ENCODE measurements around the gene CCSER2.
A peak's percentile ranks its signal among the peaks of the same experiment; 100 is the strongest.

Gene CCSER2

DNA sequence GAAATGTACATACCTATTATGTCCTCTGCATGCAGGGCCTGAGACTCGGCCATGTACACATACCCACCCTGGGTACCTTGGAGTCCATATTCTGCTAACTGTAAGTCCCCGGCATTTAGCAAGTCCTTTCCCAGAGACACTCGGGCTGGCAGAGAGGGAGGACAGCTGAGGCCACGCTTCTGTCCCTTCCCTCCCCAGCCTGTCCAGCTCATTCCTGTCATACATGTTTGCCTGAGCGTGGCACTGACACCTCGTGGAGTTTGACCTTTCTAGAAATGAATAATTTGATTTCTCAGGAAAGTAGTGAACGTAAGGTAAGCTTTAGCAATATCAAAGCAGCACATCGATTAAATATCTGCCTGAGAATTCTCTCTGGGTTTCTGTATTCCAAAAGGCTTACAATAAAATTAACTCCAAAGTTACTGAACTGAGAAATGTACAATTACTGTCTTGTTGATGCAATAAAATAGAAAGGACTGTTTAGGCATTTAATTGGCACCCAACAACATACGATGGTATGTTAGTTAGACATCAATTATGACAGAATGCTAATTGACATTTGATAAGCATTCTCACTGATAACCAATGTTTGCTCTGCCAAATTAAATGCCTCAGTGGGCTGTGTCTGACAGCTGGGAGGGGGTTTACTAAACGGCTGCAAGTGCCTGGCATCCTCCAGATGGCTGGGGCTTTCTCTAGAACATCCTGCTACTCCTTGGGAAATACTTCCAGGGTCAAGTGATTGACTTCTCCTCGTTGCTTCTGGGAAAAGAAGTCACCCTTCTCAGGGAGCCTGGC is 221.2 kb downstream of the CCSER2 start:
- DNase-seq (ENCODE audit: low spot score), result no peak

DNA sequence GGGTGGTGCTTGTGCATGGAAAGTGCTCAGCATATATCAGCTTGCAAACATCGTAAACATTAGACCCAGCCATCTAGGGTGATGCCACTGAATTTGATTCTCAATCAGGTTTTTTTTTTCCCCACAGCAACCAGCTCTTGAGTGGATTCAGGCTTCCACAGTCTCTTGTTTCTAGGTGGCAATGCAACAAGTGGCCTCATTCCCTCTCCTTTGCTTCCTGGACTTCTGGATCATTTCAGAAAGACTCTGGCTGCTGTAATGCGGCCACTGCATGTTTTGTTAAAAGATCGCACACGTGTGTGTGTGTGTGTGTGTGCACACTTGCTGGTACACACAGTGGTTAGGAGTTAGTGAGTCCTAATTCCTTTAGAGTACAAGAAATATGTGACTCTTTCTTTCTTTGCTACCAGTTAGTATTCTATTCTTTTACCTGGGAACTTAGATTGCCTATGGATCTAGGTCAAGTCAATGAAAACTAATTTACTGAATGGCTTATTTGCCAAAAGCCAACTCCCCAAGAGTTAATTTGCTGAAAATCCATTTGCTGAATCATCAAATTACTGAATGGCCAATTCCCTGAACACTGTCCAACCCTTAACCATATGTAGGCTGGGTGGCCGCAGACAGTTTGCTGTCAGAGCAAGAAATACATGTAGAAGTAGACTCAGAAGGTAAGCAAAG is 222.5 kb downstream of the CCSER2 start:
- DNase-seq (ENCODE audit: low spot score), result no peak

DNA sequence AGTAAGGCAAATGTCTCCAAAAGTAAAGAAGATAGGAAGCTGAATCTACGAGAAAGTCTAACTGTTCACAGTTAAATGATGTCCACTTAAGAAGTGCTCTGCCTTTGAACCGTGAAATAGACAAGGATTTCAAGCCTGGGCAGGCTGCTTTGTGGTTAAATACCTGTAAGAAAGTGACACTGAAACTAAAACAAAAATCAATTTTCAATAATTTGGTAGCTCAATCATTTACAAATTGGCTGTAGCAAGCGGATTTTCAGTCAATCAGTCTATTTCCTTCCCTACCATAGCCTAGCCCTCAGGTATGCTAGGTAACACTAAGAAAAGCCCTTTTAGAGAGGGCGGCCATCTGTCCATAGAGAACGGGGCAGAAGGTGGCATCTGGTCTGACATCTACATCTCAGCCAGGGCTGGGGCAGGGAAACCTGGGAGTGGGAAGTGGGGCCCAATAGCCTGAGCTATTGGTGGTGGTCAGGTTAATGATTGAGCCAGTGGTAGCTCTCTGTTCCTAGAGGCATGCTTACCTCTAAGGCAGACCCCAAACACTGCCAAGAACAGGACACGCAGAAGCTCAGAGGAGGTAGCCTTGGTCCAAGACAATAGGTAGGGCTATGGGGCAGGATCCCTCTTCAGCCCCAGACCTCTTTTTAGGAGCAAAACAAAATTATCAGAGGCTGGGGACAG is 223.2 kb downstream of the CCSER2 start:
- no peak for DNase-seq (ENCODE audit: low spot score)

DNA sequence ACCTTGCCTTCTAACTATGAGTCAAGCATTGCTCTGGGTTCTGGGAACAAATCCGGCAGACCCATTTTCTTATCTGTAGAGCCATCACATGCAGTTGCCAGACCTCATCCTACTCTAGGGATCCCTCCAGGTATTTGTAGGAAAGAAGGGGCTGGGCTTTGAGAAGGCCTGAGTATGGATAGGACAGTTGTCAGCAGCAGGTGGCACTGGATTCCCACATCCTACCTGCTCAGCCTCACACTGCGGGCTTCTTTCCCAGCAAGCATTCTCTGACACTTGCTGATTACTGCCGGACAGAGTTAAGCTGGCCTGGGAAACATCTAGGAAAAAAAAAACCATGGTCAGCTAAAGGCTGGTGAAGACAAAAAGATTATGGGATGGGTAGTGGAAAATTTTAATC is 224.1 kb downstream of the CCSER2 start:
- no peak for DNase-seq (ENCODE audit: low spot score)

DNA sequence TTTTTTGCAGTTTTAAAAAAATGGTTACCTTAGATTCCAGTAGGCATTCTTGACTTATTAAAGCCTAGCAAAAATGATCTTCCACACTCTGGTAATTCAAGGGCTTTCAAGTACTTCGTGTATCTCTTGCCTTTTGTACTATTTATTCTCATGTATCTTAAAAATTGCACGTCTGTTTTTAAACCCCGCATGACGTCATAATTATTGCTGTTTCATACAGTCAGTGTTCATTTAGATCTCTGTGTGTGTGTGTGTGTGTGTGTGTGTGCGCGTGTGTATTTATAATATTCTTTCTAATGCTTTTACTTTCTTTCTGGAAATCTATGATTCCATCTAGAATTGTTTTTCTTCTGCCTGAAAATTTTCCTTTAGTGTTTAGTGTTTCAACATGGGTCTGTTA is 234.2 kb downstream of the CCSER2 start:
- no peak for DNase-seq (ENCODE audit: low spot score)

DNA sequence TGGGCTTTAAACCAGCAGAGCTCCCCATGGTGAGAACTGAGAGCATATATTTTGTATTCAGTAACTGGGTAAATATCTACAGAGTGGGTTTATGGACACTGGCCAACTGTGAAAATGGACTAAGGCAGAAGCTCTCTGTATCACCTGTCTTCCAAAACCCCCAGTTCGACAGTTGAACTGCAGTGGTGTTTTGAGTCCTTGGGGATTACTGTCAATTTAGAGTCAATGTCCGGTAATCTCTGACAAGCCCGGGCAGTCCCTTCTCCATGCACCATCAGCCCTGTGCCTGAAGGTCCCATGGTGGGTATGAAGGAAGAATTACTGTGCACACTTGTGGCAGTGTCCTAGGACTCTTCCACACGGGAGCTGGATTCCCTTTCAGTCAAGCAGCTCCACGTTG is 235.0 kb downstream of the CCSER2 start:
- DNase-seq (ENCODE audit: low spot score), result no peak

DNA sequence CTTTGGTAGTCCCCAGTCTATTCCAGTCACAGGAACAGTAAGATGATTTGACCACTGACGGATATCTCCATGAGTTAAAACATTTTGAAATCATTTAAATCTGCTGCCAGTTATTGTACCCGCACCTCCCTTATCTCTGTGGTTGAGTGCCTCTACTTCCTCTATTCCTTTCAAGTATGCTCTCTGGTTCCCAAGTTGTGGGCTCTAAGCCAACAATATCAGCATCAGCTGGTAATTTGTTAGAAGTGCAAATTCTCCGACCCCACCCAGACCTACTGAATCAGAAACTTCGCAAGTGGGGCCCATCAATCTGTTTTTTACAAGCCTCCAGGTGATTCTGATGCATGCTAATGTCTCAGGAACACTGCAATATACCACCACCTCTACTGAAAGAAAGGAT is 235.5 kb downstream of the CCSER2 start:
- peak; percentile 31 for DNase-seq (ENCODE audit: low spot score)

DNA sequence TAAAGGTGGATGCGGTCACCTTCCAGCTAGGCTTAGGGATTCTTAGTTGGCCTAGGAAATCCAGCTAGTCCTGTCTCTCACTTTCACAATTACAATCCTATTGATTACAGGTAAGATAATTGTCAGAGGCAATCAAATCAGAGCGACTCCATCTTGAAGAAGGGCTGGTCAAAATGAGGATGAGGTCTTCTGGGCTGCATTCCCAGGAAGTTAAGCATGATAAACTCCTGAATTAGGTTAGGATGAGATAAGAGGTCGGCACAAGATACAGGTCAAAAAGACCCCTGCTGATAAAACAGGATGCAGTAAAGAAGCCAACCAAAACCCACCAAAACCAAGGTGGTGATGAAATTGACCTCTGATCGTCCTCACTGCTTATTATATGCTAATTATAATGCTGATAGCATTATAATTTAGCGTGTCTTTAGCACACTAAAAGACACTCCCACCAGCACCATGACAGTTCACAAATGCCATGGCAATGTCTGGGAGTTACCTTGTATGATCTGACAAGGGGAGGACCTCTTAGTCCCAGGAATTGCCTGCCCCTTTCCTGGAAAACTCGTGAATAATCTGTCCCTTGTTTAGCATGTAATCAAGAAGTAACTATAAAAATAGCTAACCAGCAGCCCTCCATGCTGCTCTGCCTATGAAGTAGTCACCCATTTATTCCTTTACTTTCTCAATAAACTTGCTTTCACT is 237.6 kb downstream of the CCSER2 start:
- no peak for DNase-seq (ENCODE audit: low spot score)

DNA sequence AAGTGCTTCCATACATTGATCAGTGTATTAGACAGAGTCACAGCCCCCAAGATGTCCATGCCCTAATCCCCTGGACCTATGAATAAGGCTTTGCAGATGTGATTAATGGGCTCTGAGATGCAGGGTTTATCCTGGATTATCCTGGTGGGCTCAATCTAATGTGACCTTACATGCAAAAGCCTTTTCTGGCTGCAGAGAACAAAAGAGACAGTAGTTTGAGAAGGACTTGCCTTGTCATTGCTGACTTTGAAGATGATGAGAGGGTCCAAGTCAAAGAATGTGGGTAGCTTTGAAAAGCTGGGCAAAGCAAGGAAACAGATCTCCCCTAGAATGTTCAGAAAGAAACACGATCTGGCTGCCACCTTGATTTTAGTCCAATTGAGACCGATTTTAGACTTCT is 238.7 kb downstream of the CCSER2 start:
- DNase-seq (ENCODE audit: low spot score), result no peak
